Measurements from ENCODE around the gene KCNK10.

Gene KCNK10

GRCh38 chr14:88323086-88323522 is at the start of gene KCNK10:
Gene KCNK10, minus strand, starts transcription at chr14:88323269. Its CDS starts 471 bp downstream, at chr14:88322798.
- no peak for DNase-seq

- no peak for DNase-seq
Measured at GRCh38 chr14:88369496-88369895, 46.4 kb upstream of the KCNK10 start.

GRCh38 chr14:88364710-88365413 is 41.8 kb upstream of the KCNK10 start:
- DNase-seq: no peak

- no peak for DNase-seq
Measured at GRCh38 chr14:88363644-88364043, 40.6 kb upstream of the KCNK10 start.

- no peak for DNase-seq
Measured at GRCh38 chr14:88359500-88359899, 36.4 kb upstream of the KCNK10 start.

- DNase-seq: no peak
Measured at GRCh38 chr14:88354358-88354757, 31.3 kb upstream of the KCNK10 start.

- no peak for DNase-seq
Measured at GRCh38 chr14:88352698-88353097, 29.6 kb upstream of the KCNK10 start.

GRCh38 chr14:88351966-88352691 is 29.1 kb upstream of the KCNK10 start:
- DNase-seq: no peak

GRCh38 chr14:88348546-88348945 is 25.5 kb upstream of the KCNK10 start:
- DNase-seq: no peak

GRCh38 chr14:88346048-88346639 is 23.1 kb upstream of the KCNK10 start:
- DNase-seq: no peak

GRCh38 chr14:88342980-88343379 is 19.9 kb upstream of the KCNK10 start:
- no peak for DNase-seq

GRCh38 chr14:88340357-88340756 is 17.3 kb upstream of the KCNK10 start:
- DNase-seq: no peak

- no peak for DNase-seq
Measured at GRCh38 chr14:88333036-88333435, 10.0 kb upstream of the KCNK10 start.

GRCh38 chr14:88327497-88327896 is 4.4 kb upstream of the KCNK10 start:
- no peak for DNase-seq

- DNase-seq: no peak
Measured at GRCh38 chr14:88326352-88327103, 3.5 kb upstream of the KCNK10 start.

GRCh38 chr14:88325883-88326282 is 2.8 kb upstream of the KCNK10 start:
- no peak for DNase-seq

- DNase-seq: no peak
Measured at GRCh38 chr14:88324930-88325329, 1.9 kb upstream of the KCNK10 start.

- DNase-seq: no peak
Measured at GRCh38 chr14:88324491-88324890, 1.4 kb upstream of the KCNK10 start.

GRCh38 chr14:88323523-88324199 is 592 bp upstream of the KCNK10 start:
- no peak for DNase-seq

GRCh38 chr14:88322504-88323085 is 474 bp downstream of the KCNK10 start:
- no peak for DNase-seq

- DNase-seq: no peak
Measured at GRCh38 chr14:88321692-88322503, 1.2 kb downstream of the KCNK10 start.
